Activated CD8-positive, alpha-beta T cell treated with anti-CD3 and anti-CD28 coated beads for 36 hours (primary cell): ENCODE results near the gene ITPKA. TPM values are rescaled to one million over a fixed set of nuclear protein-coding genes. Genes with fewer than 3 reads are reported as not detected.
A peak's percentile ranks its signal among the peaks of the same experiment; 100 is the strongest.

ENCODE experiments used
- ATAC-seq: fragments of 200-7000 bp; cut with Tn5 transposase; one replicate; pipeline ENCODE4 v1.10.0; 2021; ENCODE audit warnings: mild to moderate bottlenecking, moderate library complexity
- CTCF ChIA-PET: fragments of 350-600 bp; sonication (Branson Sonifier 250); formaldehyde crosslinking; loops from one replicate; lab custom pipeline; 2021; ENCODE audit warnings: antibody characterized with exemption; lab: Charles Lee
- POLR2A ChIA-PET: fragments of 350-600 bp; sonication (Branson Sonifier 250); formaldehyde crosslinking; loops from one replicate; lab custom pipeline; 2021; ENCODE audit warnings: antibody characterized with exemption; lab: Charles Lee
- DNase-seq: peaks from one replicate; pipeline ENCODE4 v3.0.0-alpha.2; 2020
- H3K27ac Mint-ChIP-seq: one replicate; pipeline ENCODE4 v1.8.0; 2021; ENCODE audit warnings: mild to moderate bottlenecking, mixed read lengths
- H3K27me3 Mint-ChIP-seq: one replicate; pipeline ENCODE4 v1.8.0; 2021; ENCODE audit warnings: mixed read lengths
- H3K36me3 Mint-ChIP-seq: one replicate; pipeline ENCODE4 v1.8.0; 2021; ENCODE audit warnings: low read depth, mixed read lengths
- H3K4me1 Mint-ChIP-seq: one replicate; pipeline ENCODE4 v1.8.0; 2021; ENCODE audit warnings: low read depth, mixed read lengths
- H3K4me3 Mint-ChIP-seq: one replicate; pipeline ENCODE4 v1.8.0; 2021; ENCODE audit warnings: mild to moderate bottlenecking, moderate library complexity, mixed read lengths
- H3K9me3 Mint-ChIP-seq: one replicate; pipeline ENCODE4 v1.8.0; 2021; ENCODE audit warnings: mixed read lengths
- CTCF ChIP-seq: fragments of 200-600 bp; IDR thresholded peaks from one replicate; pipeline ENCODE4 v1.8.0; 2022; ENCODE audit warnings: antibody characterized with exemption, mild to moderate bottlenecking
- intact Hi-C: fragments of 100-400 bp; cut with micrococcal nuclease; formaldehyde crosslinking; loops from one replicate; pipeline ENCODE4 v1.10.0; 2022
- total RNA-seq, 2 experiments: library from RNA; stranded (reverse); gene quantifications; one replicate each; pipeline ENCODE4 v1.2.3, GENCODE V29; 2021

ITPKA gene
- total RNA-seq, 2 experiments from 2014 or later = 4.7 to 6.1 TPM

- no peak overlapping the region for H3K27ac Mint-ChIP-seq
- no peaks in the 10 kb centered on the region for H3K9me3 Mint-ChIP-seq
- DNase-seq (peak; percentile 35), ATAC-seq (peak; percentile 21)
- intact Hi-C loops = no loop called here
- CTCF ChIA-PET = interaction anchor here (0.7 to 1.7 kb wide), 3 partner anchors 15 to 46 kb away, joined by 3 to 7 read pairs (median 3); no protein-coding TSS in a partner anchor
- TF ChIP-seq CTCF = no peak
- POLR2A ChIA-PET = interaction anchor here (2.0 kb wide), 1 partner anchor 11 kb away, joined by 7 read pairs; no protein-coding TSS in a partner anchor
- H3K4me3 Mint-ChIP-seq = peak overlapping the region; percentile 57
- H3K27me3 Mint-ChIP-seq = peaks cover 35% of the 10 kb centered on the region
- peaks cover 24% of the 10 kb centered on the region for H3K4me1 Mint-ChIP-seq
- peaks cover 2% of the 10 kb centered on the region for H3K36me3 Mint-ChIP-seq
Measured at GRCh38 chr15:41511899-41512369, 18.3 kb downstream of the ITPKA start.

- TF ChIP-seq CTCF = no peak
- ATAC-seq (no peak), DNase-seq (no peak)
- ChIA-PET POLR2A (interaction anchor here (1.0 to 2.0 kb wide), 2 partner anchors 11 to 19 kb away, joined by 5 to 7 read pairs; partner anchors contain the start of gene ITPKA), CTCF (interaction anchor here (2.8 kb wide), 1 partner anchor 47 kb away, joined by 16 read pairs; no protein-coding TSS in a partner anchor)
- peaks cover 24% of the 10 kb centered on the region for H3K4me1 Mint-ChIP-seq
- intact Hi-C loops = no loop called here
- H3K36me3 Mint-ChIP-seq = peaks cover 6% of the 10 kb centered on the region
- peaks cover 35% of the 10 kb centered on the region for H3K27me3 Mint-ChIP-seq
- H3K4me3 Mint-ChIP-seq = peak overlapping the region; percentile 57
- H3K9me3 Mint-ChIP-seq = no peaks in the 10 kb centered on the region
- no peak overlapping the region for H3K27ac Mint-ChIP-seq
Measured at GRCh38 chr15:41512512-41512939, 18.9 kb downstream of the ITPKA start.

- ChIA-PET CTCF (interaction anchor here (0.8 to 2.8 kb wide), 2 partner anchors 45 to 47 kb away, joined by 3 to 16 read pairs; no protein-coding TSS in a partner anchor), POLR2A (interaction anchor here (1.0 to 2.0 kb wide), 3 partner anchors 10 to 22 kb away, joined by 4 to 7 read pairs (median 5); partner anchors contain the start of gene ITPKA)
- DNase-seq (peak; percentile 45), ATAC-seq (no peak)
- H3K4me3 Mint-ChIP-seq = peak overlapping the region; percentile 57
- intact Hi-C loops = no loop called here
- TF ChIP-seq CTCF = no peak
- H3K27me3 Mint-ChIP-seq = peaks cover 33% of the 10 kb centered on the region
- H3K36me3 Mint-ChIP-seq = peaks cover 6% of the 10 kb centered on the region
- H3K4me1 Mint-ChIP-seq = peaks cover 24% of the 10 kb centered on the region
- no peaks in the 10 kb centered on the region for H3K9me3 Mint-ChIP-seq
- H3K27ac Mint-ChIP-seq = no peak overlapping the region
Measured at GRCh38 chr15:41512940-41513505, 19.3 kb downstream of the ITPKA start.

GRCh38 chr15:41513506-41514227, 20.0 kb downstream of the ITPKA start, which contains the start of gene LTK:
TSS of gene LTK (minus strand) at chr15:41513827. CDS start at chr15:41513709, 118 bp downstream.
- ATAC-seq = peak; percentile 47
- no peak for TF ChIP-seq CTCF
- peaks cover 6% of the 10 kb centered on the region for H3K36me3 Mint-ChIP-seq
- ChIA-PET POLR2A (interaction anchor here (1.0 to 1.2 kb wide), 2 partner anchors 20 to 23 kb away, joined by 4 to 5 read pairs; partner anchors contain the start of gene ITPKA), CTCF (interaction anchor here (0.8 to 2.8 kb wide), 2 partner anchors 44 to 48 kb away, joined by 3 to 16 read pairs; no protein-coding TSS in a partner anchor)
- peaks cover 24% of the 10 kb centered on the region for H3K4me1 Mint-ChIP-seq
- peak within 1 kb of the TSS; percentile 57 for H3K4me3 Mint-ChIP-seq
- no peak within 1 kb of the TSS for H3K27ac Mint-ChIP-seq
- peak; percentile 63 for DNase-seq
- H3K9me3 Mint-ChIP-seq = no peaks in the 10 kb centered on the region
- intact Hi-C loops = no loop called here
- H3K27me3 Mint-ChIP-seq = peaks cover 33% of the 10 kb centered on the region
